Fibroblast of mammary gland (primary cell): ENCODE measurements around the gene AKR1C8.
"Not testable (repeated sequence)": the region's sequence is repeated elsewhere in the genome, so short reads cannot be mapped to it uniquely, and the experiment has no call there.

Experiments used
- DNase-seq: peaks from one replicate; pipeline ENCODE4 v3.0.0-alpha.2; 2010; ENCODE audit warnings: low read depth
- H3K4me3 ChIP-seq: 2 replicates; pipeline ENCODE4 v1.5.1; 2011; ENCODE audit warnings: low read depth, mild to moderate bottlenecking, low read length, moderate library complexity; ENCODE audit not compliant: control insufficient read depth
- CTCF ChIP-seq: conservative IDR thresholded peaks from 2 replicates; pipeline ENCODE4 v1.5.1; 2011; ENCODE audit warnings: low read depth, low read length, inconsistent platforms; ENCODE audit not compliant: control insufficient read depth, insufficient read depth

AKR1C8 gene

DNA sequence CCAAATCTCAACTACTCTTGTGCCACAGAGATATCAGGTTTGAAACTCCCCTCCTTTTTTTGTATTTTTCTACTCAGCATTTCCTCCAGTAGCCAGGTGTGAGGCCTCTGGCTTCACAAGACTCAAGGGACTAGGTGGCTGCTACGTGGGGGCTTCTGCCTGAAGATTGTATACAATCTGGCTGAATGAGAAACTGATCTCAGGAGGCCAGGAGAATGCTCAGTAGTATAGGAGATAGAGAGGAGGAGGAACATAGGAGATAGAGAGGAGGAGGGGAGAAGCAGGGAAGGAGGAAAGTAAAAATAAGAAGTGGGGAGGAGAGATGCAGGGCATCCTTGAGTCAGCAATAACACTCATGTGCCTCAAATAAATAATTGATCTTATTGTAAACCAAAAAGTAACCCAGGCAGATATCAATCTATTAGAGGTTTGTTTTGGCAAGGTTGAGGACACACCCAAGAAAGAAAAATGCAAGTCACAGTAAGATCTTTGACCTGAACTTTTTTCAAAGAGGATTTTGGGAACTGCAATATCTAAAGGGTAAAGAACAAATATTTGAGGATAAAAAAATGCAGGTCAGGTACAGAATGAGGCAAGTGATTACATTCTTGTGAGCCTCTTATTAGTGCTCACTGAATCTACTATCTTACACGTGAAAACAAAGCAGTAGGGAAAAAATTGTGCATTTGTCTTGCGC, 36.8 kb downstream of the AKR1C8 start:
- TF ChIP-seq CTCF: no peak
- no peak overlapping the region for H3K4me3 ChIP-seq
- no peak for DNase-seq

DNA sequence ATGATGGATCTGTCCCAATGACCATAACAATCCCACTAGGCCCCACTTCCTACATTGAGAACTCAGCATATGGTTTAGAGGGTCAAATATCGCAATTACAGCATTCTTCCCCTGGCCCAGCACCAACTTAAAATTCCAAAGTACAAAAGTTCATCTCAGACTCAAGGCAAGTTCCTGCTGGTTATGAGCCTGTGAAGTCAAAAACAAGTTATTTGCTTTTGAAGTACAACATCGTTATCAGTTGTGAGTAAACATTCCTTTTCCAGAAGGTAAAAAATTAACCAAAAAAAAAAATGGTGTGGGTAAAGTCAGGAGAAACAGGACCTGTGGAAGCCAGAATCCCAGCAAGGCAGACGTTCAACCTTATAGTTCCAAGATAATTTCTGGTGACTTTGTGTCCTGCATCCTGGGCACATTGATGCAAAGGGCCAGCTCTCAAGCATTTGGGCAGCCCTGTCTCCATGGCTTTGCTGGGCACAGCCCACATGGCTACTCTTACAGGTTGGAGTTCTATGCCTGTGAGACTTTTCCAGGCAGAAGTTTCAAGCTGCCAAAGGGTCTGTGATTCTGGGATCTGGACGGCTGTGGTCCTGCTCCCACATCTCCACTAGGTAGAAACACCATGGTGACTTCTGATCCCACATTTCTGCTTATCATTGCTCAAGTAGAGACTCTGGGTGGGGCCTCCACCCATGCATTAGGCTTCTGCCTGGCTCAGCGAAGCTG, 37.5 kb downstream of the AKR1C8 start:
- DNase-seq: no peak
- no peak overlapping the region for H3K4me3 ChIP-seq
- TF ChIP-seq CTCF: no peak

DNA sequence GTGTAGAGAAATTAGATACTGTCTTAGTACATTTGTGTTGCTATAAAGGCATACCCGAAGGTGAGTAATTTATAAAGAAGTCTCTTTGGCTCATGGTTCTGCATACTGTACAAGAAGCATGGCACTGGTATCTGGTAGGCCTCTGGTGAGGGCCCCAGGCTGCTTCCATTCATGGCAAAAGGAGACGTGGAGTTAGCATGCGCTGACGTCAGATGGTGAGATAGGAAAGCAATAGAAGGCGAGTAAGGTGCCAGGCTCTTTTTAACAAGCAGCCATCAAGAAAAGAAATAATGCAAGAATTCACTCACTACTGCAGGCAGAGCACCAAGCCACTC, 38.1 kb downstream of the AKR1C8 start:
- no peak for TF ChIP-seq CTCF
- DNase-seq: no peak
- no peak overlapping the region for H3K4me3 ChIP-seq

DNA sequence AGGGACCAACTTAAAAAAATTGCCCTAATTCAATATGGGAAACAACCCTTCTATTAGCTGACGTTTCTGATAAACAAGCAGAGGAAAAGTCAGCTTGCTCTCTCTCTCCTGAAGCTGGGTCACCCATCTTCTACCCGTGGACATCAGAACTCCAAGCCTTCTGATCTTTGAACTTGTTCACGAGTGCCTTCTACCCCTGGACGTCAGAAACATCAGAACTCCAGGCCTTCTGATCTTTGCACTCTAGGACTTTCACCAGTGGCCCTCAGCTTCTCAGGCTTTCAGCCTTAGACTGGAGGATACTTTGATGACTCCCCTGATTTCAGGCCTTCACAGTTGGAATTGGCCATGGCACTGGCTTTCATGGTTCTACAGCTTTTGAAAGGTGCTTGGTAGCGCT, 41.8 kb downstream of the AKR1C8 start:
- no peak for DNase-seq
- H3K4me3 ChIP-seq: no peak overlapping the region
- no peak for TF ChIP-seq CTCF

DNA sequence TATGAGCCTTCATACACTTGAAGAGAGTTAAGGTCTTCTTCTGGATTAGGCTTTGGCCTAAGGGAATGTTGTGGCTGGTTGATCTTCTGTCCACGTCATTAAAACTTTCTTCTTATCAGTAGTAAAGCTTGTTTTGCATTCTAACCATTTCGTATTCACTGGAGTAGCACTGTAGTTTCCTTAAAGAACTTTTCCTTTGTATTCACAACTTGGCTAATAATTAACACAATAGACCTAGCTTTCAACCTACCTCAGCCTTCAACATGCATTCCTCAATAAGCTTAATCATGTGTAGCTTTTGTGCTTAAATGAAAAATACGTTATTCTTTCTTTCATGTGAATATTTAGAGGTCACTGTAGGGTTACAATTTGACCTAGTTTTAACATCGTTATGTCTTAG, 42.8 kb downstream of the AKR1C8 start:
- H3K4me3 ChIP-seq: no peak overlapping the region
- TF ChIP-seq CTCF: no peak
- no peak for DNase-seq

GRCh38 chr10:5137699-5138098, 47.3 kb downstream of the AKR1C8 start:
- H3K4me3 ChIP-seq, DNase-seq: not testable (repeated sequence)

DNA sequence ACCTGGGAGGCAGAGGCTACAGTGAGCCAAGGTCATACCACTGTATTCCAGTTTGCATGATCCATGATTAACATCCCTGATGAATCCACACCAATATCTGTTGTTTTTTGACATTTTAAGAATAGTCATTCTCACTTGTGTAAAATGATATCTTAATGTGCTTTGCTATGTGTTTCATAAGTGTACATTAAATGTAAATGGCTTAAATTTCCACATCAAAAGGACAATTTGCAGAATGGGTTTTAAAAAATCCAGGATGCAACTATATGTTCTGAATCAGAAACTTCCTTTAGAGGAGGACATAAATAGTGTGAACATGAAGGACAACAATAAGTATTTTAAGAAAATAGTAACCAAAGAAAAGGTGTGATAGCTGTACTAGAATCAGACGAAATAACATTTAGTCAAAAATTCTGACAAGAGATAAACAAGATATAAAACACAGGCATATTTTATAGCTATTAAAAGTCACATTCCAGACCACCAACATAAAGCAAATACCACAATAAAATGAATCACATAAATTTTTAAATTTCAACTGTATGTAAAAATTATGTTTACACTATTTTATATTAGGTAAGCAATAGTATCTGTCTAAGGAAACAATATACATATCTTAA, 48.4 kb downstream of the AKR1C8 start:
- TF ChIP-seq CTCF: no peak
- H3K4me3 ChIP-seq: no peak overlapping the region
- no peak for DNase-seq
